Inflammatory macrophage (primary cell): ENCODE data around the gene SORCS3.

Experiments
- DNase-seq, 2 donors: peaks; one replicate each; pipeline ENCODE4 v3.0.0-alpha.2; 2020 to 2022

Gene SORCS3

GRCh38 chr10:104646146-104646545 lies 5.1 kb downstream of the SORCS3 start:
- DNase-seq: no peak

GRCh38 chr10:104648421-104648820 lies 7.3 kb downstream of the SORCS3 start:
- DNase-seq: no peak

GRCh38 chr10:104650072-104650471 lies 9.0 kb downstream of the SORCS3 start:
- DNase-seq: no peak

- no peak for DNase-seq
Measured at GRCh38 chr10:104650635-104651331, 9.7 kb downstream of the SORCS3 start.

- no peak for DNase-seq
Measured at GRCh38 chr10:104657036-104657435, 15.9 kb downstream of the SORCS3 start.

GRCh38 chr10:104657457-104657856 lies 16.4 kb downstream of the SORCS3 start:
- no peak for DNase-seq

GRCh38 chr10:104658067-104658466 lies 17.0 kb downstream of the SORCS3 start:
- DNase-seq: no peak

- no peak for DNase-seq
Measured at GRCh38 chr10:104659809-104660208, 18.7 kb downstream of the SORCS3 start.

GRCh38 chr10:104663076-104663475 lies 22.0 kb downstream of the SORCS3 start:
- no peak for DNase-seq

GRCh38 chr10:104663563-104663962 lies 22.5 kb downstream of the SORCS3 start:
- no peak for DNase-seq

GRCh38 chr10:104664205-104664604 lies 23.1 kb downstream of the SORCS3 start:
- no peak for DNase-seq

GRCh38 chr10:104665174-104665573 lies 24.1 kb downstream of the SORCS3 start:
- DNase-seq: no peak

- no peak for DNase-seq
Measured at GRCh38 chr10:104666106-104666505, 25.0 kb downstream of the SORCS3 start.

- no peak for DNase-seq
Measured at GRCh38 chr10:104676874-104677273, 35.8 kb downstream of the SORCS3 start.

- no peak for DNase-seq
Measured at GRCh38 chr10:104678658-104679057, 37.6 kb downstream of the SORCS3 start.

- no peak for DNase-seq
Measured at GRCh38 chr10:104680467-104681401, 39.6 kb downstream of the SORCS3 start.

- no peak for DNase-seq
Measured at GRCh38 chr10:104681485-104681884, 40.4 kb downstream of the SORCS3 start.

GRCh38 chr10:104683567-104683966 lies 42.5 kb downstream of the SORCS3 start:
- DNase-seq: no peak

- DNase-seq: no peak
Measured at GRCh38 chr10:104686829-104687228, 45.7 kb downstream of the SORCS3 start.

- DNase-seq: no peak
Measured at GRCh38 chr10:104688251-104689042, 47.4 kb downstream of the SORCS3 start.

GRCh38 chr10:104689105-104689504 lies 48.0 kb downstream of the SORCS3 start:
- DNase-seq: no peak

GRCh38 chr10:104689547-104689946 lies 48.5 kb downstream of the SORCS3 start:
- no peak for DNase-seq

GRCh38 chr10:104690101-104690500 lies 49.0 kb downstream of the SORCS3 start:
- no peak for DNase-seq
